ENCODE results near the gene NSG1.

NSG1 gene

DNA sequence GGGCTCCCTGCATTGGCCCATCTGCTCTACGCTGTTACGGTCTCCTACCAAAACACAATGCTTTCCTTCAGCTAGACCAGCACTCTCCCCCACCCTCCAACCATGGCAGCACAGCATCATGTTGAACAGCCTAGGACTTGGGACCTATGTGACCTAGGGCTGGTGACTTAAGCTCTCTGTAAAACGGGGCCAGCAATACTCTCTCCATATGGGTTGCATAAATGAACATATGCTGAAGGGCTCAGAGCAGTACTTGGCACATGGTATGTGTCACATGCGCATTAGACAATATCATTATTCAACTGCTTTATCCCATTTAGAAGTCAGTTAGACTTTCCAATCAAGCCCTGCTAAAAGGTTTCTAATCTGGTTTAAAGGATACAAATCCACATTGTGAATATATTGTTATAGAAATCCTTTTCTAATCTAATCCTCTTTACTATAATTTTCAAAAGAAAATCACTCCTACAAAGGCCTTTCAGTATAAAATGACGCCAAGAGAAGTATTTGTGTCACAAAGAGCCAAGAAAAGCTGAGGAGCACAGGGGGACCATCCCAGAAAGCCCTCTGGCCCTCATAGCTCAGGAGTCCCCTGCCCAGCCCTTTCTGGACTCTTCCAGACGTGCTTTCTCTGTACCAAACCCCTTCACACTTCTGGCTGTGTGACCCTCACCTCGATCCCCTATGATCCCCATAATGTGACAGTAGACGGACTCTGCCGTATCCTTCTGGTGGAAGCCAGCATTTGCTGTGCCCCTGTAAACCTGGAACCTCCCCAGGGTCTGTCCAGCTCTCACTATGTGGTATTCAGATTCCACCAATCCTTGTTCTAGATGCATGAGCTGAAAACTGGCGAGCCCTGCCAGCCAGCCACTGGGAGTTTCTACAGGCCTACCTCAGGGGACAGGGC is 42.3 kb downstream of the NSG1 start:
- peak in 1 of 56 donors; percentile 57 for DNase-seq

DNA sequence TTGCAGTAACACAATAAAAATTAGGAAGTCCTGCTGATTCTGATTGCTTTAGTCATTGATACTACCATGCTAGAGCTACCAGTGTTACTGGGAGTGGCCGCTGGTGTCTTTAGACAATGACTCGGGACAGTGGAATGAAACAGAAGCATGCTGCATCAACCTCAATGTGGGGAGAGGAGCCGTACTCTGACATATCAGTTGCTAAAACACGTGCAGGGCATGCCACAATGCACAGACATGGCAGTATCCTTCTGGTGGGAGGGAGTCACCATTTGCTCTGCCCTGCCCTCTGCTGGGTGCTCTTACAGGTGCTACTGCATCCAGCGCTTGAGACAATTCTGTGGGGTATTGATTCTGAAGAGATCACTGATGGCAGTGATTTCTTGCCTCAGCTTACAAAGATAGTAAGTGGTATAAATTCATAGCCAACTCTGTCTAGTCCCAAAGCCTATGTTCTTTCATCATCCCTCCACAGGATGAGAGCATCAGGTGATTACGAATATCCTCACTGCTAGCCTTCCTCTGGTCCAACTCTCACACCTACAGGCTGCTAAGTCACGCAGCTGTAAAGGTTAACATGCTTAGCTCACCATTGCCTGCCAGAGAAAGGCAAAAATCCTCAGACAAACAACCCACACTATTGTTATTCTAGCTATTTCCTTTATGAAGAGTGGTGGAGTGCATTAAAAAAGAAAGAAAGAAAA is 43.7 kb downstream of the NSG1 start:
- DNase-seq, result peak in 9 of 56 donors; percentile 10 to 60 (median 21)

DNA sequence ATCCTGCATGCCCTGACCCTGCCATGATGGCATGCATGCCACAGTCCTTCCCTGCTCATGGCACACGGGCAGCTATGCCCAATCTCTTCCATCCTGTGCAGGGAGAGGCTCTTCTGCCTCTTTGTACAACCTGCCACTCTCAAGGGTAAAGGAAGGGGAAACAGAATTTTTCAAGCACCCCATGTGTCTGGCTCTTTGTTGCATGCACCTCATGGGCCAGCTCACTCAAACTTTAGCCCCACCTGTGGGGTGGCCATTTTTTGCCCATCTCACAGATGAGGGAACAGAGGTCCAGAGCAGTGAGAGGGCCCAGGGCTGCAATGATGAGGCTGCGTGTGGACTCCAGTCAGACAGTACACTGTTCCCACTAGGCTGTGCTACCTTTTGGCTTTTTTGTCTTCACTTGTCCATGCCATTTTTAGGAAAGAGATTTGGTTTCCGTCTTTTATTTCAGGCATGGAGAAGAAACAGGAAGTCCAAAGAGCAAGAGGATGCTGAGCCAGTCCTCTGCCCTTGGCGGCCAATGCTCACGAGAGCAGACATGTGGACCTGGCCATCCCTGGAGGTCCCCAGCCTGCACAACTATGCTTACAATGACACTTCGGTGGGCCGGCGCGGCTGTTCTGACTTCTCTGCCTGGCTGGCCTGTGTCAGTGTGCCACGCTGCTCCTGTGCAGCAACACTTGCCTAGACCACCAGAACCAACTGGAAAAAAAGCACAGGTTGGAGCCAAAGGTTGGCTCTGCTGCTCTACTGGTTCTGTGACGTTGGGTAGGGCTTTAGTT is 45.6 kb downstream of the NSG1 start:
- DNase-seq, result no peak

DNA sequence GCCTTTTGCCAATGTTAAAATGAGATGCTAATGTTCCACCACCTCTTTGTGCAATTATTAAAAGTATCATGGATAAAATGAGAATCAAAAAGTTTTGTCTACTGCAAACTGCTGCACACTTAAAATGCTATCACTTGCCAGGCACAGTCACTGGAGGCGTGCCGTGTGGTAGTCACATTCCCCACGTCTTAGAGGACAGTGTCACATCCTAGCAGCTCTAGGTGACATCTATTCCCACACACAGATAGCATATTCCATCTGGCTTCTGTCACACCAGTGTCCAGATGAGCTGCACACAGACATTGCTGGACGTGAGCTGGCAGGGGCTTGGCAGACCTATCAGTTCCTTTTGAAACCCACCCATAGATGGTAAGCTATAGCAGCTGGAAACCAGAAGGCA is 47.0 kb downstream of the NSG1 start:
- DNase-seq, result no peak

DNA sequence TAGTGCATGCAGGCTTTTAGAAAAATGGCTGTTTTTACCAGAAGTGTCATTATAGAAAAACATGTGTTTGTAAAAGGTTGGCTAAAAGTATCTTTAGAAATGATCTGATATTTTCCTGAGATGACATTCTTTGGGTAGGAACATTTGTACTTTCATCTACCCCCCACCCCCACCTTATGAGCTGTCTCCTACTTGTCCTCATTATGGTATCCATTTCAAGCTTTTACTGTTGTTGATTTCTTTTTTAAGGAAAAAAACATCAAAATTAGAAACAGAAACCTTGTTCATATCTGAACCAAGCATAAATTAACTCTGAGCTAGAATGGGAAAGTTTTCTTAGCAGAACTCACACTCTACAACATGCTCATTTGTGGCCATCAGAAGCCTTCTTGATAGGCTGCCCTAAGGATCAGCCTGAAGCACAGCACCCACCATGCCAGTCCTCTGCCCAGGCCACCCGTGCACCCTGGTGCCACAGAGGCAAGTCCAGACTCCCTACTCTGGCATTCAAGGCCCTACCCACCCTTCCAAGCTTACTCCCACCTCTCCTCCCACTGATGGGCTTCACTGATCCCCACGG is 49.4 kb downstream of the NSG1 start:
- no peak for DNase-seq

DNA sequence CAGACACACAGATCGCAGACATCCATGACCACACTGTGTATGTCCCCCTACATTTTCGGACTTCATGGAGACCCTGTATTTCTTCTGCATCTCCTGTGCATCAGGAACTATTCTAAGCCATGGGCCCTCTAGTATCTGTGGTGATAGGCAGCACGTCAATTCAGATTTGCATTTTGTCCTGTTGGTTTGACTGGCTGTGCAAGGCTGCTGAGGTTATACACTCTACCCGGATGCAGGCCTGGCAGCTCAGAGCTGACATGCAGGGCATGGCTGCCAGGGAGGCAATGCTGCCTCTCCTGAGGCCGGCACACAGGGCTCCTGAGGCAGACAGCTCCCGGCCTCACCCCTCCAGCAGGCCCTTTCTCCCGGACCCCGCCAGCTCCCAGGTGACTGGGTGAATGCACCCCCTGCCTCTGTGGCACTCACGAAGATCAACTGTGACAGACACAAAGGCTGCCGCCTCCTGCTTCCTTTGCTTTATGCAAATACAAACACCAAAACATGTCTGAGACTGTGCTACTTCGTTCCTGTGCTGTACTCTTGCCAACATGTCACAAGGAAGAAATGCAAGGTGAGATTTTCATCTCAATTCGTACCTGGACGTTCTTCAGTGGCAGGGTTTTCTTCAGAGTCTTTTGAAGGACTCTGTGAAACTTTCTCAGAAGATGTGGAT is 51.0 kb downstream of the NSG1 start:
- no peak for DNase-seq

DNA sequence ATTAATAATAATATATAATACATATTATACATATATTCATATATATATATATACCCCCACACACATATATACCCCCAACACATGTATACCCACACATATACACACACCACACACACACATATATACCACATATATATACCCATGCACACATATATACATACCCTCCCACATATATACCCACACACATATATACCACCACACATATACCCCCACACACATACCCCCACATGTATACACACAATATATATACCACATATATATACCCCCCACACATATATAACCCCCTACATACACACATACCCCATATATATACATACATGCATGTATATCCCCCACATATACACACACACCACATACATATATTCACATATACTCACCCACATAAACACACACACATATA is 52.0 kb downstream of the NSG1 start:
- no peak for DNase-seq

DNA sequence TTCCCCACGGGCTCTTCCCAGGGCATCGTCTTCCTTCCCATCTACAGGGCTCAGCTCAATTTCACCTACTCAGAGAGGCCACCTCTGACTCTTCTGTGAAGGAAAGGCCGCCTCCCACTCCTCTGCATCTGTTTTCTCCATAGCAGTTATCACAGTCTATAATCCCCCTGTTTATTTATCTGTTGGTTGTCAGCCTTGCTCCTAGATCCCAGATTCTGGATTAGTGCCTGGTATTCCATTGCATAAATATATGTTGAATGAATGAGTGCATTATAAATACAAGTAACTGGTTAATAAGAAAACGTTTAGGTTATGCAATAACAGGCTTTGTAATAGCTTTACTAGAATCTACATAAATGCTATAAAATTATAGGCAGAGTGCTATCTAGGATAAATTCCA is 52.9 kb downstream of the NSG1 start:
- DNase-seq, result no peak

DNA sequence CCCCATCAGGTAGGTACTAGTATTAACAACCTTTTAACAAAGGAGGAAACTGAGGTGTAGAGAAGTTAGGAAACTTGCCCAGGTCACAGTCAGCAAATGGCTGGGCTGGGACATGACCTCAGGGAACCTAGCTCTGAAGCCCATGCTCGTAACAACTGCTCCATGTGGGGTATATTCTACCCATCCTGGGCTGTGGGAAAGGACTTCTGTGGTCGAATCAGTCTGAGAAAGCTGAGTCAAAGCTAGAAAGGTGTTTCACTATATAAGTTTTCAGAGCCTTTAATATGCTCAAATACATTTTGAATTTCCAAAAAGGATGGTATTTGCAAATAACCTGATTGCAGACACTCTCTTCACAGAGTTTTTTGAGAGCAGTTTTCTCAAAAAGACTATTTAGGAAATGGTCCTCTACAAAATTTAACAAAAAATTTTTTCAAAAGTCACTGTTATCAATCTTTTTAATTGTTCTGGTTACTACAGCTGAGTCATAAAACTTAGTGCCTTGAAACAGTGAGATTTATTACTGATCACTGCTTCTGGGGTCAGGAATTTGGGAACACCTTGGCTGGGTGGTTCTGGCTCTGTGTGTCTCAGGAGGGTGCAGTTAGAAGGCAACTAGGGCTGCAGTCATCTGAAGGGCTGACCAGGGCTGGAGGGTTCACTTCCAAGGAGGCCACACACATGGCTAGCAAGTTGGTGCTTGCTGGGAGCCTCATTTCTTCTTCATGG is 53.6 kb downstream of the NSG1 start:
- DNase-seq, result no peak

DNA sequence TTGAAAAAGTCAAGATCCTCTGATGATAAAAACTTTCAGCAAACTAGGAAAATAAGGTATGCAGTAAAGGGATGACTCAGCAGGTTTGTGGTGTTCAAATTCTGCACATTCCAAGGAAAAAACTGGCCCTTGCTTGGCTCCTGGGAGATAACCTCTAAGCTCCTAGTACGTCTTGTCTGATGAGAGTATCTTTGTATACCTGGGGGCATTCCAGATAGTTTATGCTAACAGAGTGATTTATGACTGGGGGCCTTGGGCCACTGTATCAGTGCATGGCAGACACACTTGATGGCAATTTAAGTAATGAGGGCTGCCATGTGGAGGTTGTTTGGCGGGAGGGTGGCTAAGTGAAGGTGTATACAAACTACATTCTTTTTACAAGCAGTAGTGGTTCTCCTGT is 56.9 kb downstream of the NSG1 start:
- DNase-seq, result no peak

DNA sequence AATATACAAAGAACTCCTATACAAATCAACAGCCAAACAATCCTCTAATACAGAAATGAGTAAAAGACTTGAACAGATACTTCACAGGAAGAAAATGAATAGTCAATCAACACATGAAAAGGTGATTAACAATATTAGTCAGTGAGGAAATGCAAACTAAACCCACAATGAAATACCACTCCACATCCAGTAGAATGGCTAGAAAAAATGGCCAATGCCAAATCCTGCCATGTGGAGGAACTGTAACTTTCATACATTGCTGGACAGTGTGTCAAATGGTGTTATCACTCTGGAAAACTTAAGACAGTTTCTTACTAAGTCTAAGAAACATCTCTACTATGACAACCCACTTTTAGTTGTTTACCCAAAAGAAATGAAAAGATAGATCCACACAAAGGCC is 59.5 kb downstream of the NSG1 start:
- DNase-seq, result no peak

DNA sequence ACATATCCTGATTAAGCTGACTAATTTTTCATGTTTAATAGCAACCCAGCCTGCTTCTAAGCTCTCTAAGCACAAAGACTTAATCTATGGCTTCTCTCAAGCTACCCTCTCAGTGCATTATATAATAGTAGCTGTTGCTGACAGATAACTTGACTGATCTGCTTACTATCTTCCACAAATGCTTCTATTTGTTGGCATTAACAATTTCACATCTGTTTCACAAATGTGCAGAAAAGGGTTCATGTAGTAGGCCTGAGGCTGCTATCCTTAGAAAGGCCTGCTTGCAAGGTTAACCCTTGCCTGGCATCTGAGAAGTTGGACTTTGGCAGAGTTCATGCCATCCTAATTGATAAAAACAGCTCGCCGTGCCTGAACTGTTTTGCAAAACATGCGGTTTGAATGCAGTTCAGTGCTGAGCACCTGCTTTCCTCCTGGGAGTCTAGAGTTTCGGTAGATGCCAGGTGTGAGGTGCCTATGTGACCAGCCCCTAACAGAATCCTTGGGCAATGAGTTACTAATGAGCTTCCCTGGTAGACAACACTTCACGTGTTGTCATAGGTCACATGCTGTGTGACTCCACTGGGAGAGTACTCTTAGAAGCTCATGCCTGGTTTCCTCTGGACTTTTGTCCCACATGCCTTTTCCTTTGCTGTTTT is 68.4 kb downstream of the NSG1 start:
- no peak for DNase-seq

DNA sequence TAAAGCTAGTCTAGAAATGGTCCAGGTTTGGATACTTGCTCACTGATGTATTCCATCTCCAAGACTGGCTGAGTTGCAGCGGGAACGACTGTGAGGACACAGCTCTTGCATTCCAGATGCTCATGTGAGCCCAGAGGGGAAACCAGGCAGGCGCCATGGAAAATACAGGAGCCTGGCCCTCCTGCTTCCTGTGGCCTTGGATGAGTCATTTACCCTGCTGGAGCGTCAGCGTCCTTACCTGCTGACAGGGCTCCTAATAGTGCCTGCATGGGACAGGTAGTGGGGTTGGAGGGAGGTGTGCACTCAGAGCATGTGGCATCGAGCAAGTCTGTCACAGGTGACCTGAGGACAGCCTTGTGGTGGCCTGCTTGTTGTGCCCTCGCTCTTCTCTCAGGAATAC is 69.4 kb downstream of the NSG1 start:
- no peak for DNase-seq

DNA sequence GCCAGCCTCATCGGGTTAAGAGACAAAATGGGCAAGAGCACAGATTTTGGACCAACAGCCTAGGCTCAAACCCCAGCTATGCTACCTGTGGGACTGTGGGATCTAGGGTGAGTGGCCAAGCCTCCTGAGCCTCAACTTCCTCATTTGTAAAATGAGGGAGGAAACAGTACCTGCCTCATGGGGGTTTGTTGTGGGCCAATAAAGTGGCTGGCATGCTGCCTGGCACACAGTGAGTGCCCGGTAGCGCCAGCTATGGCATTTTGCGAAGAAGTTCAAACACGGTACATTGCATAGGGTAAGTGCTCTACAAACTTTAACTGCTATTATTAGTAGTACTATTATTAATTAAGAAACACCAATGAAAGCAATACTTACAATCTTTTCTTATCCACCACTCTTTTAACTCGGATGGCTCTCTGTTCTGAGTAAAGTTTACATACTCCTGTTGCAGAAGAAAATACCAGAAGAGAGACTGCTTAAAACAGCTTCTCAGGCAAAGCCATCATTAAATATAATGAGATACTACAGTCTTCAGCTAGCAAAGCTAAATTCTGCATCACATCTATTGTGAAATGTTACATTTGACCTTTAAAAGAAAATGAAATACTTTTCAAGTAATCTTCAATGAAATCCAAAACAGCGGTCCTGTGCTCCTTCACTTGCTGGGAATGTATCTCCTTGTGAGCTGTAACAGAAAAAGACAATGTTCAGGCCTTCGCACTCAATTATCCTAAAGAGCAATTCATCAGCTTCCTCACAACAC is 70.1 kb downstream of the NSG1 start:
- no peak for DNase-seq

DNA sequence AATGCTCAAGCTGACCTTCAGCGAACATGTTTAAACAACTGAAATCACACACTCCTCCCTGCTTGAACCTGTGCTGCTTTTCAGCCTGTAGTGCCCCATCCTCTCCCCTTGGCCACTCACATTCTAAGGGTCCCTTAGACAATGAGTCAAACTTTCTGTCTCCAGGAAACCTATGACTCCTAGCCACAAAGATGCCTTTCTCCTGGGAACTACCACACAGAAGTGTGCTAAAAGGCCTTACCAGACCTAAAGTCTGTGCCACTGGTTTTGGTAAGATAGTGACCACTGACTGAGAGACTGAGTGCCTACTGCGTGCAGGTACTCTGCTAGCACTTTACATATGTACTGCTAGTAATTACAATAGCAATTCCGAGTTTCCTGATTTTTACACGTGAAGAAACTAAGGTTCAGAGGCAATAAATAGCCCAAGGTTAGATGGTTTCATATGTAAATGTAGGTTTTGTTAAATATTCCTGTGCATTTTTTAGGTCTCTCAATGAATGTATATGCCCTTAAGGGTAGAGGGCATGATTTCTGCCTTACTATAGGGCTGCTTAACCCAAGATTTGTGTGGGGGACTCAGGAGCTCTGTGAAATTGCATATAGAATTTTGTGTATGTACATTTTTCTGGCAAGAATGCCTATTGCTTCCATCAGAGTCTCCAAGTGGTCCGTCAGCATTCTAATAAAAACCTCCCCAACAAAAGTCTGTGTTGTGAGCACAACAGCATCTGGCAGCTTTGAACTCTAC is 71.1 kb downstream of the NSG1 start:
- no peak for DNase-seq

DNA sequence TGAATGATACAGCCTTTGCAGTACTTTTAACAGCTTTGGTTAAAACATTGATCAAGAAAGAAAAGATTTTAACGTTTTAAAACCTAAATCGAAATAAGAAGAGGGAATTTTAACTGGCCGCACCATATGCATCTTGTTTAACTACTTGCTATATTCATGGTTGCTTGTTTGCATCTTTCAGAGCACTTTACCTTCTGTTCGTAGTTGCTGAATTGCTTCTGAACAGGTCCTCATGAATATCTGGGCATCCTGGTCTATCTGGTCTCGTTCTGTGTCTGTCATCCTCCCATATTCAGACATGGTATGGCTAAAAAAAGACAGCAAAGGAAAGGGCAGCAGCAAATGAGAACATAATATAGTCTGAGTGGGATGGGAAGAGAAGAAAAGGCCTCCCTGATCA is 72.3 kb downstream of the NSG1 start:
- DNase-seq, result no peak

DNA sequence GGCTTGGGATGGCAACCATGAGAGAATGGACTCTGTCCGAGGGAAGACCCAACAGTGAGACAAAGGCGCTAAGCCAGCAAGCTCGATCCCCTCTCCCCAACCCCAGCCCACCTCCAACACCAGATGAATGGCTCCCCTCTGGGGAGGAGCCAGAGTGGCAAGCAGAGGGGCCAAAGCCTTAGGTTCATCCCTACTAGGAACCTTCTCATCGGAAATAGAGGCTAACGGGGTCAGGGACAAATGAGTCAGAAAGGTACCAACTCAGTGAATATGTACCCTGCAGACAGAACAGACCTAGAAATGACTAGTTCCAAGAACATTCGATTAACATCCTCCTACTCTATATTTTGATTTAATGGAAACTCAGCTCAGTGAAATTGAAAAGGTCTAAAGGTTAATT is 73.9 kb downstream of the NSG1 start:
- DNase-seq, result no peak

DNA sequence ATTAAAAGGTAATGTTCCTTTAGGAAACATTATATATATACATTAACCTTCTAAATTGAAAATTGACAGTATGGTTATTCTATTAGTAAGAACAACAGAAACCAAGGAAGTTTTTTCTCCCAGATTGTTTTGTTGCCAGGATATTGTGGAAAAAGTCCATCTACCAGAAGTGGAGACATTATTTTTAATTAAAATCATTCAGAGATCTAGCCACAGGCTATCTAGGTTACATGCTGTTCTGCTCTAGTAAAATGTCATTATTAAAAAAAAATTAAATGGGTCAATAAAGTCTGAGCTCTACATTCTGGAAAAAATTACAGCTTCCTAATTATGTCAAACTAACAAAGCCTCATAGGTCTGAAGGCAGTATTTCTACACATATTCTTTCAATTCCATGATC is 74.3 kb downstream of the NSG1 start:
- no peak for DNase-seq
